ENCODE results near the gene MAP2K3. TPM values are rescaled to one million over a fixed set of nuclear protein-coding genes. Genes with fewer than 3 reads are reported as not detected.

Gene MAP2K3
- total RNA-seq, 2 experiments from 2014 or later = 41.7 to 52.8 TPM

DNA sequence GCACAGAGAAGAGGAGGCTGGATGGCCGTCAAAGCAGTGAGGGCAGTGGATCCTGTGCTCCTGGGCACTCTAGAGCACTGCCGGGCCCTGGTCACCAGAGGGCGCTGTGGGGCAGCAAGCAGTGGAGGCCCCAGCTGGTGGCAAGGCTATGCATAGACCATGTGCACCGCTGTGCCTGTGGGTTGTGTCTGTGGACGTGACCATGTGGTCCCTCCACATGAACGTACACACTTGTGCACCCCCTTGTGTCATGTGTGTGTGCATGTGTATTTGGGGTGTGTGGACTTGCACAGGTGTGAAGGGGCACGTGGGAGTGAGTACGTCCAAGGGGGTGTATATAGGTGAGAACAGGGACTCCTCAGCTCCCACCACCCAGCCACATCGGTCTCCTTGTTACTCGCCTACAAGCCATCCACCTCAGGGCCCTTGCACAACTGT, 4.4 kb upstream of the MAP2K3 start:
- Mint-ChIP-seq H3K4me1 (peaks cover 57% of the 10 kb centered on the region), H3K9me3 (no peaks in the 10 kb centered on the region), H3K4me3 (no peak overlapping the region), H3K36me3 (ENCODE audit: low read depth) (peaks cover 3% of the 10 kb centered on the region), H3K27ac (peak overlapping the region; percentile 90), H3K27me3 (no peaks in the 10 kb centered on the region)
- POLR2A ChIA-PET = no interaction called here
- CTCF ChIA-PET = interaction anchor here (0.6 to 2.2 kb wide), 9 partner anchors 8 to 233 kb away, joined by 3 to 10 read pairs (median 5); no protein-coding TSS in a partner anchor
- peak; percentile 91 for DNase-seq

GRCh38 chr17:21282231-21282630, 2.3 kb upstream of the MAP2K3 start:
- no peaks in the 10 kb centered on the region for H3K9me3 Mint-ChIP-seq
- DNase-seq = no peak
- no peak overlapping the region for H3K27ac Mint-ChIP-seq
- peaks cover 12% of the 10 kb centered on the region for H3K36me3 Mint-ChIP-seq (ENCODE audit: low read depth)
- CTCF ChIA-PET = interaction anchor here (1.2 to 1.4 kb wide), 2 partner anchors 16 to 231 kb away, joined by 3 read pairs; no protein-coding TSS in a partner anchor
- POLR2A ChIA-PET = interaction anchor here (0.8 kb wide), 1 partner anchor 14 kb away, joined by 3 read pairs; no protein-coding TSS in a partner anchor
- no peak overlapping the region for H3K4me3 Mint-ChIP-seq
- peaks cover 59% of the 10 kb centered on the region for H3K4me1 Mint-ChIP-seq
- H3K27me3 Mint-ChIP-seq = no peaks in the 10 kb centered on the region

DNA sequence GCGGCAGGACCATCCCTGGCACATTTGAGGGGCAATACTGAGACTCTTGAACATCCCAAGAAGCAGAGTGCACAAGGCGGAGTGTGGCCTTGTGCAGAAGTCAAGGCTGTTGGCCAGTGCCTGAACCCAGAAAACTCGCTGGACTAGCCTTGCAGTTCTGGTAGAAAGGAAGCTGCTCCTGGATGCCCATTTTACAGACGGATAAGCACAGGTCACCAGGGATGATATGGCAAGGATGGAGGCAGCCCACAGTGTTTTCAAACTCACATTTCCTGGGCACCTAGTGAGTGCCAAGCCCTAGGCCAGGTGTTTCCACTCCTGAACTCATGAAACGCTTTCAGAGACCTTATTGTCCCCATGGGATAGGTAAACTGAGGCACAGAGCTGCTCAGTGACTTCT, 1.7 kb upstream of the MAP2K3 start:
- H3K27me3 Mint-ChIP-seq = no peaks in the 10 kb centered on the region
- H3K9me3 Mint-ChIP-seq = no peaks in the 10 kb centered on the region
- H3K36me3 Mint-ChIP-seq (ENCODE audit: low read depth) = peaks cover 12% of the 10 kb centered on the region
- ChIA-PET POLR2A (no interaction called here), CTCF (interaction anchor here (1.2 kb wide), 1 partner anchor 230 kb away, joined by 3 read pairs; no protein-coding TSS in a partner anchor)
- DNase-seq = no peak
- no peak overlapping the region for H3K4me3 Mint-ChIP-seq
- peaks cover 59% of the 10 kb centered on the region for H3K4me1 Mint-ChIP-seq
- peak overlapping the region; percentile 63 for H3K27ac Mint-ChIP-seq

DNA sequence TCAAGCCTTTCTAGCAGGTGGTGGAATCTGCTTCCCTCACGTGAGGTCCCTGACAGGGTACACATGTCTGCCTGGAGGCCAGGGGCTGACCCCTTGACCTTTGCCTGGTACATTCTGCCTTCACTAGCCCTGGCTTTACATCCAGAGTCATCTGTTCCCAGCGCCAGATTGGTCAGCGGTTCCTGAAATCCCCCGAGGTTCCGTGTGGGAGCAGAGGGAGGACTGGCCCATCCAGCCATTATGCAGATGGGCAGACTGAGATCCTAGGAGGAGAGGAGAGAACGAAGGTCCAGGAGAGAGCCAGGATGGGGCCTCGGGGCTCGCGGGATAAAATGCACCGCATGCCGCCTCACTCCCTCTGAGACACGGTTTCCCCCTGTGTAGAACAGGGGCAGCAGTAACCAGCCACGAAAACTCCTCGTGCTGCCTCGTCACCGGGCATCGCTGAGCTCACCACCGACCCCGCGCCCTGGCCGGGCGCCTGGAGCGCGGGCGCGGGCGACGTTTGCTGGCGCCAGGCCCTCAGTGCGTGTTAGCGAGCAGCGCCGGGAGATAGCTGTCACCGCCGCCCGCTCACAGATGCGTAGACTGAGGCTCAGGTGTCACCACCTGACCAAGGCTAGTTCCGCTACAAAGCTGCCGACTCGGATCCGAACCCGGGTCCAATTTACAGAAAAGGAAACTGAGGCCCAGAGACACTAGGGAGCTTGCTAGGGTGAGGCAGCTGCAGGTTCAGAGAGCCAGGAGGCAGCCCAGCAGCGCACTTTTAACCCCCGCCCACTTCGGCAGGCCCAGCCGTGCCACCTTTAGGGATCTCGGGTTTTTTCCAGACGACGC, 811 bp upstream of the MAP2K3 start:
- DNase-seq = no peak
- peak overlapping the region; percentile 97 for H3K4me3 Mint-ChIP-seq
- peak overlapping the region; percentile 93 for H3K27ac Mint-ChIP-seq
- no peaks in the 10 kb centered on the region for H3K27me3 Mint-ChIP-seq
- POLR2A ChIA-PET = no interaction called here
- H3K4me1 Mint-ChIP-seq = peaks cover 61% of the 10 kb centered on the region
- CTCF ChIA-PET = interaction anchor here (0.8 kb wide), 1 partner anchor 8 kb away, joined by 3 read pairs; no protein-coding TSS in a partner anchor
- H3K9me3 Mint-ChIP-seq = no peaks in the 10 kb centered on the region
- peaks cover 9% of the 10 kb centered on the region for H3K36me3 Mint-ChIP-seq (ENCODE audit: low read depth)

DNA sequence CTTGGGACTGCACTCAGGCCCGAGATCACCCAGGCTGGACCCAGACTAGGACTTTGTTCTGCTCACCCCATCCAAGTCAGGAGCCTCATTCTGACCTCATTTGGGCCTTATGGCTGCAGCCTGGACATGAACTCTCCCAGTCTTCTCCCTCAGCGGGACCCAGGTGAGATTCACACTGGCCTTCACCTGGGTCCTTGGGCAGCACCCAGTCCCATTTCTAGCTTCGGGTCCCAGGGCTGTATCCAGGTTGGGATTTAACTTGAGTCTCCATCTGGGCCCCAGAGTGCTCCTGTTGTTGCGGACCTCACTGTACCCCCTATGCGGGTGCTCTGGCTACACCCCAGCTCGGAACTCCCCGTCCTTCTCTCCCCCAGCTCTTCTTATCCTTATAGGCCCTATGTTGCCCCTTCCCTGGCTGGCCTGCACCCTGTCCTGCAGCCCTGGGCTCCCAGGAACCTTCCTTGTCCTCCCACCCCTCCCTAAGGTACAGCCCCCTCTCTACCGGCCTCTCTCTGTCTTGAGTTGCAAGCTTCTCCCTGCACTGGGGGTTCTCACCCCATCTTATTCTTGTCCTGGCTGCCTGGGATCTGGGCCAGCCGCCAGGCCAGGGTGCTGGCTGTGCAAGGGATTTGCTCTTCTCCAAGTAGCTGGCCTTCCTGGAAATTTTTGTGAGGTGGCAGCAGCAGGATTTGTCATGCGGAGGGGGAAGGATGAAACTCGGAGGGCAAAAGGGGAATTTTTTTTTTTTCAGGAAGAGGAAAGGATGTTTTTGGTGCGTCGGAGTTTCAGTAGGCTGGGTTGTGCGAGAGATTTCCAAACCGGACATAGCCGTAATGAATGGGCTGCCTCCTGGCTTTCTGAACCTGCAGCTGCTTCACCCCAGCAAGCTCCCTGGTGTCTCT, 904 bp downstream of the MAP2K3 start:
- CTCF ChIA-PET = interaction anchor here (1.2 kb wide), 1 partner anchor 242 kb away, joined by 3 read pairs; no protein-coding TSS in a partner anchor
- H3K4me1 Mint-ChIP-seq = peaks cover 48% of the 10 kb centered on the region
- H3K4me3 Mint-ChIP-seq = peak overlapping the region; percentile 97
- H3K27me3 Mint-ChIP-seq = no peaks in the 10 kb centered on the region
- no peaks in the 10 kb centered on the region for H3K9me3 Mint-ChIP-seq
- DNase-seq = no peak
- POLR2A ChIA-PET = no interaction called here
- H3K27ac Mint-ChIP-seq = peak overlapping the region; percentile 93
- peaks cover 9% of the 10 kb centered on the region for H3K36me3 Mint-ChIP-seq (ENCODE audit: low read depth)

- H3K27me3 Mint-ChIP-seq = no peaks in the 10 kb centered on the region
- H3K4me3 Mint-ChIP-seq = peak overlapping the region; percentile 97
- peak overlapping the region; percentile 93 for H3K27ac Mint-ChIP-seq
- peaks cover 9% of the 10 kb centered on the region for H3K36me3 Mint-ChIP-seq (ENCODE audit: low read depth)
- CTCF ChIA-PET = interaction anchor here (1.2 to 1.5 kb wide), 2 partner anchors 226 to 243 kb away, joined by 3 to 4 read pairs; no protein-coding TSS in a partner anchor
- H3K9me3 Mint-ChIP-seq = no peaks in the 10 kb centered on the region
- peaks cover 45% of the 10 kb centered on the region for H3K4me1 Mint-ChIP-seq
- POLR2A ChIA-PET = no interaction called here
- no peak for DNase-seq
Observed at GRCh38 chr17:21286066-21286770, 1.7 kb downstream of the MAP2K3 start.

DNA sequence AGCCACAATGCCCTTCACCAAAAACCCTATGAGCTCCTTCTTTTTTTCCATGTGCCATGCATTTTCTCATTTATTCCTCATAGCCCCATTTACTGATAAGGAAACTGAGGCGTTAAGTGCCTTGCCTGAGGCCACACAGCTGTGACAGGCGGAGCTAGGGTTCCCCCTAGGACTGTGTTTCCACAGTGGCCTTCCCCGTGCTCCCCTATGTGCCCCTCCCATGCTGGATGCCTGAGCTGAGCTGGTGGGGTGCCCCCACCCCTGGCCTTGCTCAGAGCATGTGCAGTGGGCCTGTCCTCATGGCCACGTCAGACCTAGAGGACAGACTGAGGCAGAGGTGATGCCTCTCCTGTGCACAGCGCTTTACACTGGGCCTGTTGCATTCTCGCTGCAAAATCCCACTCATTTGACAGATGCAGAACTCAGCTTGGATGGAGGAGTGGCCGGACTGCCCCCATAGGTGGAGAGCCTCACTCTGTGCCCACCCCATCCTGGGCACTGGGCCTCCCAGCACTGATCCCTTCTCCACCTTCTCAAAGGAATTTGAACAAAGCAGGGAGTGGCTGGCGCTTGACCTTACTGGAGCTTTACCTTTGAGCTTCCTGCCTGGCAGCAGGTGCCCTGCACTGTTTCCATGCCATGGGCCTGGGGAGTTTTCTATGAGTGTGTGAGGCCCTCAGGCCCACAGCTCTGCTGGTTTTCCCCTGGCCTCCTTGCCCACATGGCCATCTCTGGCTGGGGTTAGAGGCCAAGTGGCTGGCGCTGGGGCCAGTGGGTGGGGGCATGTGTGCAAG, 2.6 kb downstream of the MAP2K3 start:
- peaks cover 45% of the 10 kb centered on the region for H3K4me1 Mint-ChIP-seq
- no peaks in the 10 kb centered on the region for H3K27me3 Mint-ChIP-seq
- peak overlapping the region; percentile 93 for H3K27ac Mint-ChIP-seq
- H3K36me3 Mint-ChIP-seq (ENCODE audit: low read depth) = peaks cover 9% of the 10 kb centered on the region
- ChIA-PET POLR2A (no interaction called here), CTCF (interaction anchor here (0.6 to 1.5 kb wide), 4 partner anchors 7 to 225 kb away, joined by 4 to 5 read pairs (median 4); no protein-coding TSS in a partner anchor)
- H3K4me3 Mint-ChIP-seq = peak overlapping the region; percentile 97
- no peak for DNase-seq
- no peaks in the 10 kb centered on the region for H3K9me3 Mint-ChIP-seq

DNA sequence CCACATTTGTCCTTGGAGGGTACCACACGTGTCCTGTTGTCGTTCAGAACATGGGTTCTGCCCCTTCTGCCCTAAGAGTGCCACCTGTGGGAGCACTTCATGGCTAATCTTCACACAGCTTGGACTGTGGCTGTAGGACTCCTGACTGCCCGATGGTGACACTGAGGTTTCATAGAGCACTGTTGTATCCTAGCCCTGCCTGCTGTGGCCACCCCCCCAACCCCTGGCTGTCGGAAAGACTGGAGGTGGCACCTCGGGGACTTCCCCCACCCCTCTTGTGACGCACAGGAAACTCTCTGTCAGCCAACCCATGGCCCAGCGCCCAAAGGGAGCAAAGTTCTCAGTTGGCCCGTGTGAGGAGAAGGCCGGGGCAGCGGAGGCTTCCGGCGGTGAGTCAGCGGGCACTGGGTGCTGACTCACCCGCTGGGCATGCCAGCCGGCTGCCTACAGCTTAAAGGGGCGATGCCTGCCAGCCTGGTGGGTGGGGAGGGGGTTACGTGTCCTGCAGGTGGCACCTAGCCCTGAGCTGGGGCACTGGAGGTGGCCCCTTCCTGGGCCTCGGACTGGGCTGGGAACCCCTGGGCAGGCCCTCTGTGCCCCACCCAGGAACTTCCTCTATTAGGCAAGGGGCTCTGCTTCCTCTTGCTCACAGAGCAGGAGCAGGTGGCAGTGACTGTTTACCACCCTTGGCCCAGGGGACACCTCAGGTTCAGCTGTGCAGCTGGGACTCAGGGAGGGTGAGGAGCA, 3.4 kb downstream of the MAP2K3 start:
- no peaks in the 10 kb centered on the region for H3K9me3 Mint-ChIP-seq
- H3K36me3 Mint-ChIP-seq (ENCODE audit: low read depth) = peaks cover 11% of the 10 kb centered on the region
- peaks cover 48% of the 10 kb centered on the region for H3K4me1 Mint-ChIP-seq
- peak; percentile 95 for DNase-seq
- H3K27me3 Mint-ChIP-seq = no peaks in the 10 kb centered on the region
- POLR2A ChIA-PET = no interaction called here
- CTCF ChIA-PET = interaction anchor here (0.6 to 1.5 kb wide), 4 partner anchors 8 to 169 kb away, joined by 3 to 5 read pairs (median 4); no protein-coding TSS in a partner anchor
- H3K27ac Mint-ChIP-seq = peak overlapping the region; percentile 93
- H3K4me3 Mint-ChIP-seq = peak overlapping the region; percentile 97

- Mint-ChIP-seq H3K4me3 (peak overlapping the region; percentile 97), H3K4me1 (peaks cover 41% of the 10 kb centered on the region), H3K27ac (peak overlapping the region; percentile 93), H3K9me3 (no peaks in the 10 kb centered on the region), H3K36me3 (ENCODE audit: low read depth) (peaks cover 11% of the 10 kb centered on the region), H3K27me3 (no peaks in the 10 kb centered on the region)
- ChIA-PET POLR2A (no interaction called here), CTCF (interaction anchor here (0.9 to 1.5 kb wide), 3 partner anchors 9 to 34 kb away, joined by 3 to 5 read pairs (median 3); no protein-coding TSS in a partner anchor)
- peak; percentile 34 for DNase-seq
Observed at GRCh38 chr17:21288571-21289017, 4.1 kb downstream of the MAP2K3 start.

DNA sequence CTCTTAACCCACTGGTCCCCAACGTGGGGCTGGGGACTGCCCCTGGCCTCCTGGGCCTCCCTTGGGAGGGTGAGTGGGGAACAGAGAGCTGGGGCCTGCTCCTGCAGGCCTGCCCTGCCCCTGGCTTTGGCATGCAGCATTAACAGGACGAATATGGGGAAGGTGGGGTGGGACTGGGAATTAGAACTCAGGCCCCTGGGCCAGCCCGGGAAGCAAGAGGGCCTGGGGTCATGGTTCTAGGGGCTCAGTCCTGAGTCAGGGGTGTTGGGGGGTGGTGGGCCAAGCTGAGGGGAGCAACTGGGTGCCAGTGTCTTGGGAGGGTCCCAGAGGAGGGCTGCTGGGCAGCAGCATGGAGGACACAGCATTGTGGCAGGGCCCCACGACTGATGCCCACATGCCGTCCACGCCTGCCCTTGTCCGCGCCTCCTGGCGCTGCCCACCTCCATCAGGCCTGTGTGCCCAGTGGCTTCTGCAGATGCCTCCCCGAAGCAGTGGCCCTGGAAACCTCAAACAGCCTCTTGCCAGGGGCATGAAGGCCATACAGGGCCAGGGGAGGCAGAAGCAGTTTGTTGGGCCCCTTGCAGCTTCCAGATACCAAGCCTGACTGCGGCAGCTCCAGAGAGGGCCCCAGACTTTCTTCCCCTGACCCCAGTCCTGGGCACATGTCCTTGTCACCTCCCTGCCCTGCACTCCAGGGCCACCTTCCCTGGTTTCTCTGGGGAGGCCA, 4.8 kb downstream of the MAP2K3 start:
- no peak overlapping the region for H3K27ac Mint-ChIP-seq
- peaks cover 41% of the 10 kb centered on the region for H3K4me1 Mint-ChIP-seq
- H3K36me3 Mint-ChIP-seq (ENCODE audit: low read depth) = peaks cover 11% of the 10 kb centered on the region
- no peak for DNase-seq
- no peaks in the 10 kb centered on the region for H3K27me3 Mint-ChIP-seq
- ChIA-PET CTCF (interaction anchor here (1.1 to 2.2 kb wide), 3 partner anchors 10 to 168 kb away, joined by 3 to 10 read pairs (median 3); no protein-coding TSS in a partner anchor), POLR2A (no interaction called here)
- no peak overlapping the region for H3K4me3 Mint-ChIP-seq
- H3K9me3 Mint-ChIP-seq = no peaks in the 10 kb centered on the region

All from activated CD4-positive, alpha-beta T cell treated with anti-CD3 and anti-CD28 coated beads, Interleukin-2, amount 10 ng/mL, durations not matched to agents 7 days and 5 days (primary cell).